Measurements from ENCODE around the gene MAP2. TPM values are rescaled to one million over a fixed set of nuclear protein-coding genes. Genes with fewer than 3 reads are reported as not detected.

Gene MAP2
- total and polyA plus RNA-seq, 2 donors (not counting 1 experiment from before 2014, with no cell fraction given): 1.8 to 3.0 TPM

DNA sequence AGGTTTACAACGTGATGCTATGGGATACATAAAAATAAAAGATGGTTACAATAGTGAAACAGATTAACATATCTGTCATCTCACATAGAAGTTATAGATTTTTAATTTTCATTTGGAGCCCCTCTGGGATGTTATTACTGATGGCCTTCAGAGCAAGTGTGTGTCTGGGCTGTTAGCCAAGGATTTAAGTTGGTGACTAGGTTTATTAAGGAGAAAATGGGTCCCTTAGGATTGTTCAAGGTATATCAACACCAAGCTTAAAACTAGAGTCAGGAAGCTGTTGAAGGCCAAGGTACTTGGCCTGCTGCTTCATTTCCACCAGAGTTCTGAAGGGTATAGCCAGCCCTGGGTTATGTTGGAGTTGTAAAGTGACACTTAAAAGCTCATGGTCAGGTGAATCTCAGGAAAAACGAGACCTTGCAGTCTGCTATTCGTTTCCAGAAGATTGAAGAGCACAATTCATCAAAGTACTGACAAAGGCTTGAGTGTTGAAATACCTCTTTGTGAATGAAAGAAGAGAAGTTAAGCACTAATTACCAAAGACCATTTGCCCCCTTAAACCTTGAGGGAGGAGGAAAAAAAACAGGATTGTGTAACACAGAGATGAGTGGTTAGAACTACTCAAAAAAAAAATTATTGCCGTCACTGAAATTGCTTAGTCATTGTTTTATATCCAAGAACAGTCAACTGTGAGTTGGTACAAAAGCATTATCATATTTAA is 48.4 kb downstream of the MAP2 start:
- no CpG with 5 or more reads among the region's 4 CpGs for WGBS (ENCODE audit: insufficient coverage)
- no peaks in the 10 kb centered on the region for H3K79me2 ChIP-seq (ENCODE audit: control insufficient read depth, insufficient read depth, low read length)
- intact Hi-C loops (cut with micrococcal nuclease): no loop called here
- Mint-ChIP-seq H3K9me3 (ENCODE audit: insufficient read depth) (no peaks in the 10 kb centered on the region), H3K27ac (no peak overlapping the region), H3K27me3 (no peaks in the 10 kb centered on the region), H3K4me1 (no peaks in the 10 kb centered on the region), H3K4me3 (no peak overlapping the region)
- no peak overlapping the region for H2AFZ ChIP-seq (ENCODE audit: insufficient read depth, low read depth, low read length, poor library complexity, severe bottlenecking)
- no peaks in the 10 kb centered on the region for H3K4me1 ChIP-seq (ENCODE audit: control insufficient read depth in 2 of 2, insufficient read depth in 2 of 2, low read length in 2 of 2)
- POLR2A ChIA-PET: no interaction called here
- H3K27ac ChIP-seq (ENCODE audit: low read length in 2 of 2): no peak overlapping the region
- DNase-seq: no peak
- CTCF ChIA-PET: no interaction called here
- H3K9me3 ChIP-seq (ENCODE audit: control extremely low read depth in 1 of 3, control insufficient read depth in 2 of 3, insufficient read depth in 1 of 3, low read length in 2 of 3): no peaks in the 10 kb centered on the region
- H4K20me1 ChIP-seq (ENCODE audit: control insufficient read depth, insufficient read depth, low read length, poor library complexity, severe bottlenecking): no peaks in the 10 kb centered on the region
- no peak for ATAC-seq (ENCODE audit: low read depth)
- H3K27me3 ChIP-seq (replicated peaks in 1 of 4; ENCODE audit: control extremely low read depth in 1 of 4, control insufficient read depth in 3 of 4, insufficient read depth in 4 of 4, low read length in 3 of 4): no peaks in the 10 kb centered on the region
- TF ChIP-seq, protein P1, sequence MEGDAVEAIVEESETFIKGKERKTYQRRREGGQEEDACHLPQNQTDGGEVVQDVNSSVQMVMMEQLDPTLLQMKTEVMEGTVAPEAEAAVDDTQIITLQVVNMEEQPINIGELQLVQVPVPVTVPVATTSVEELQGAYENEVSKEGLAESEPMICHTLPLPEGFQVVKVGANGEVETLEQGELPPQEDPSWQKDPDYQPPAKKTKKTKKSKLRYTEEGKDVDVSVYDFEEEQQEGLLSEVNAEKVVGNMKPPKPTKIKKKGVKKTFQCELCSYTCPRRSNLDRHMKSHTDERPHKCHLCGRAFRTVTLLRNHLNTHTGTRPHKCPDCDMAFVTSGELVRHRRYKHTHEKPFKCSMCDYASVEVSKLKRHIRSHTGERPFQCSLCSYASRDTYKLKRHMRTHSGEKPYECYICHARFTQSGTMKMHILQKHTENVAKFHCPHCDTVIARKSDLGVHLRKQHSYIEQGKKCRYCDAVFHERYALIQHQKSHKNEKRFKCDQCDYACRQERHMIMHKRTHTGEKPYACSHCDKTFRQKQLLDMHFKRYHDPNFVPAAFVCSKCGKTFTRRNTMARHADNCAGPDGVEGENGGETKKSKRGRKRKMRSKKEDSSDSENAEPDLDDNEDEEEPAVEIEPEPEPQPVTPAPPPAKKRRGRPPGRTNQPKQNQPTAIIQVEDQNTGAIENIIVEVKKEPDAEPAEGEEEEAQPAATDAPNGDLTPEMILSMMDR (IDR thresholded peaks at IDR 0.05): no peak
- TF ChIP-seq EZH2 (IDR thresholded peaks at IDR 0.05; ENCODE audit: borderline replicate concordance, insufficient read depth, low read depth, low read length, poor library complexity, severe bottlenecking): no peak
- no peaks in the 10 kb centered on the region for H3K36me3 ChIP-seq (replicated peaks in 1 of 2; ENCODE audit: control extremely low read depth in 1 of 2, control insufficient read depth in 1 of 2, extremely low read depth in 1 of 2, insufficient read depth in 2 of 2, low read length in 1 of 2)
- no peak overlapping the region for H3K4me3 ChIP-seq (ENCODE audit: control extremely low read depth in 1 of 5, extremely low read depth in 1 of 5, insufficient read depth in 1 of 5, low read depth in 2 of 5, low read length in 4 of 5)
- no peak overlapping the region for H3K9ac ChIP-seq (ENCODE audit: low read length)
- no peak overlapping the region for H3K4me2 ChIP-seq (replicated peaks; ENCODE audit: low read depth, low read length, poor library complexity, severe bottlenecking)

DNA sequence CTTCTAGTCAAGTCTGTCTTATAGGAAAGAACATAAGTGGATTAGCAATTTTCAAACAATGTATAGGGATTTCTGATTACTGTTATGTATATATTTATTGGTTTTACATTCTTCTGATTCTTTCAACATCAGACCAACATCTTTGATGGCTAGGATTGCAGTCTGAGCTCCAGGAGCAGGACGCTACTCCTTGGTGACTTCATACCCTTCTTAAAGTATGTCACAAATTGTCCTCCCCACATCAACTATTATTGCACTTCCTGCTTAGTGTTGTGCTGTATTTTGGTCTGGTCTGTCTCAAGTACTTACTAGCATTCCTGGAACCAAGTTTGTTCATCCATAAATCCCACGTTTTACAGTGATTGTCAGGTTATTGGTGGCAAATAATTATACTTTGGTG is 49.0 kb downstream of the MAP2 start:
- ChIA-PET POLR2A (no interaction called here), CTCF (no interaction called here)
- no peak overlapping the region for H3K4me3 ChIP-seq (ENCODE audit: control extremely low read depth in 1 of 5, extremely low read depth in 1 of 5, insufficient read depth in 1 of 5, low read depth in 2 of 5, low read length in 4 of 5)
- no peaks in the 10 kb centered on the region for H3K27me3 ChIP-seq (replicated peaks in 1 of 4; ENCODE audit: control extremely low read depth in 1 of 4, control insufficient read depth in 3 of 4, insufficient read depth in 4 of 4, low read length in 3 of 4)
- H3K27ac Mint-ChIP-seq: no peak overlapping the region
- no peak for ATAC-seq (ENCODE audit: low read depth)
- intact Hi-C loops (cut with micrococcal nuclease): no loop called here
- no peak overlapping the region for H3K4me3 Mint-ChIP-seq
- no peaks in the 10 kb centered on the region for H3K9me3 ChIP-seq (ENCODE audit: control extremely low read depth in 1 of 3, control insufficient read depth in 2 of 3, insufficient read depth in 1 of 3, low read length in 2 of 3)
- H3K27me3 Mint-ChIP-seq: no peaks in the 10 kb centered on the region
- WGBS (ENCODE audit: insufficient coverage): 100% methylated on average over 1 of the region's 2 CpGs
- no peak overlapping the region for H3K4me2 ChIP-seq (replicated peaks; ENCODE audit: low read depth, low read length, poor library complexity, severe bottlenecking)
- H3K4me1 Mint-ChIP-seq: no peaks in the 10 kb centered on the region
- H3K9ac ChIP-seq (ENCODE audit: low read length): no peak overlapping the region
- no peaks in the 10 kb centered on the region for H3K4me1 ChIP-seq (ENCODE audit: control insufficient read depth in 2 of 2, insufficient read depth in 2 of 2, low read length in 2 of 2)
- no peaks in the 10 kb centered on the region for H3K36me3 ChIP-seq (replicated peaks in 1 of 2; ENCODE audit: control extremely low read depth in 1 of 2, control insufficient read depth in 1 of 2, extremely low read depth in 1 of 2, insufficient read depth in 2 of 2, low read length in 1 of 2)
- no peaks in the 10 kb centered on the region for H3K9me3 Mint-ChIP-seq (ENCODE audit: insufficient read depth)
- H2AFZ ChIP-seq (ENCODE audit: insufficient read depth, low read depth, low read length, poor library complexity, severe bottlenecking): no peak overlapping the region
- DNase-seq: no peak
- H3K79me2 ChIP-seq (ENCODE audit: control insufficient read depth, insufficient read depth, low read length): no peaks in the 10 kb centered on the region
- no peaks in the 10 kb centered on the region for H4K20me1 ChIP-seq (ENCODE audit: control insufficient read depth, insufficient read depth, low read length, poor library complexity, severe bottlenecking)
- TF ChIP-seq EZH2 (IDR thresholded peaks at IDR 0.05; ENCODE audit: borderline replicate concordance, insufficient read depth, low read depth, low read length, poor library complexity, severe bottlenecking): no peak
- TF ChIP-seq, protein P1 (IDR thresholded peaks at IDR 0.05): no peak
- no peak overlapping the region for H3K27ac ChIP-seq (ENCODE audit: low read length in 2 of 2)

All from B cell (primary cell).